ENCODE measurements around the gene COL8A2.
A peak's percentile ranks its signal among the peaks of the same experiment; 100 is the strongest.
"Not testable (repeated sequence)": the region's sequence is repeated elsewhere in the genome, so short reads cannot be mapped to it uniquely, and the experiment has no call there.

The COL8A2 gene

DNA sequence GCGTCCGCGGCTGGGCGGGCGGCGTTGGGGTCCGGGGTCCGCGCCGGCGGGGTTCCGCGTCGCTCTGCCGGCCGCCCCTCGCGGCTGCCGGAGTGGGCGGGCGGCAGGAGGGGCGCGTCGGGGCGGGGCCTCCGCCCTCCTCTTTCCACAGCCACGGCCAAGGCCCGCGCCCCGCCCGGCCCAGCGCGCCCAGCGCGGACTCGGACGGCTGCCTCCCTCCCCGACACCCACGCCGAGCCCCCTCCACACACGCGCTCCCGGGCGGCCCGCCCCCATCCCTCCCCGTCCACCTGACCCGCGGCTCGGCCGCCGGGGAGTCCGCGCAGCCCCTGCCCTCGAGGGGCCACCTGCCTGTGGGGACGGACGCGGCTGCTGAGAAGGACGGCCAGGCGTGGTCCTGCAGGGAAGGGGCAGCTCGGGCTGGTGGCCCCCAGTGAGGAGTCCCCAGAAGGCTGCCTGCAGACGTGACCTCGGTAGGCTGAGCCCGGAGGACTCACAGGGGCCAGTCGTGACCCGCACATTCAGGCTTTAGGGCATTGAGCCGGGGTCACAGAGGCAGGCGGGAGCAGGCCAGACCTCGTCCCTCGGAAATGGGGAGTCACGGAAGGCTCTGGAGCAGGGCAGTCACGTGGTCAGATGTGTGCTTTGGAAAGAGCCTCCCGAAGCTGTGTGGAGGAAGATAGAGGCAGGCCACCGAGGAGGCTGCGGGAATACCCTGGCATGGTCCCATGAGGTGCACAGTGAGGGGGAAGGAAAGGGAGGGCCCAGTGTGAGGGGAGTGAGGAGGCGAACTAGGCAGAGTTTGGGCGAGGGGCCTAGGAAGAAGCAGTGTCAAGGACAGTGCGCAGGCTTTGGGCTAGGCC is at the start of gene COL8A2:
TSS of gene COL8A2 (minus strand) at position 94 of the 863 bp plus-strand sequence. CDS start 24,980 bp downstream, outside the sequence.
- DNase-seq, result no peak

DNA sequence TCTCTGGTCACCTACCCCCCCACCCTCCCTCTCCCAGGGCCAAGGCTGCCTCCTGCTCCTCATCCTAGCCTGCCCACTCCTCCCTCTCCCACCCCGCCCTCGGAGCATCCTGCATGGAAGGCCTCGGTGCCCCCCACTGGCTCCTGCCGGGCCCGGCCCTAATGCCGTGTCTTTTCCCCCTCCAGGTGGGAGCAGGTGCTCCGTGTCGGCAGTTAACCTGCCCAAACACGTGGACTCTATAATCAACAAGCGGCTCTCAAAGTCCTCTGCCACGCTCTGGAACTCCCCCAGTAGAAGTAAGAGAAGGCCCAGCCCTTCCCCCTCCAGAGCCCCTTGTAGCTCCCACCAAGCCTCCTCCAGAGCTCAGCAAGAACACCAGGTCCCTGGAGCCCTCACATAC is 49.7 kb upstream of the COL8A2 start:
- no peak for DNase-seq

DNA sequence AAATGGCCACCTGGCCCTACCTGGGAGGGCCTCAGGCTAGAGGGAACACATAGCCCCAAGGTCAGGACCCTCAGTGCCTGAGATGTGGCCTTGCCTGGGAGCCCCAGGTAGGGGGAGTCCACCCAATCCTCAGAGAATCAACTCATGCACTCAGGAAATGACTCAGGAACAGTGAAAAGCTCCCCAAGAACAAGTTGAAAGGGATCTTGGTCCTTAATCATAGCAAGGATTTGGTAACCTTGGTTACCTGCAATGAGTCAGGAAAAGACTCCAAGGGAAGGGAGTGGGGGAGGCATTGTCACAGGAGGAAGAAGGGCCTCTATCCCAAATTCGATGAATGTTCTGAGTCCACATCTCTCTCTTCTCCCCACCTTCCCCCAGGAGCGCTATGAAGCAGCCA is 48.0 kb upstream of the COL8A2 start:
- DNase-seq, result no peak

DNA sequence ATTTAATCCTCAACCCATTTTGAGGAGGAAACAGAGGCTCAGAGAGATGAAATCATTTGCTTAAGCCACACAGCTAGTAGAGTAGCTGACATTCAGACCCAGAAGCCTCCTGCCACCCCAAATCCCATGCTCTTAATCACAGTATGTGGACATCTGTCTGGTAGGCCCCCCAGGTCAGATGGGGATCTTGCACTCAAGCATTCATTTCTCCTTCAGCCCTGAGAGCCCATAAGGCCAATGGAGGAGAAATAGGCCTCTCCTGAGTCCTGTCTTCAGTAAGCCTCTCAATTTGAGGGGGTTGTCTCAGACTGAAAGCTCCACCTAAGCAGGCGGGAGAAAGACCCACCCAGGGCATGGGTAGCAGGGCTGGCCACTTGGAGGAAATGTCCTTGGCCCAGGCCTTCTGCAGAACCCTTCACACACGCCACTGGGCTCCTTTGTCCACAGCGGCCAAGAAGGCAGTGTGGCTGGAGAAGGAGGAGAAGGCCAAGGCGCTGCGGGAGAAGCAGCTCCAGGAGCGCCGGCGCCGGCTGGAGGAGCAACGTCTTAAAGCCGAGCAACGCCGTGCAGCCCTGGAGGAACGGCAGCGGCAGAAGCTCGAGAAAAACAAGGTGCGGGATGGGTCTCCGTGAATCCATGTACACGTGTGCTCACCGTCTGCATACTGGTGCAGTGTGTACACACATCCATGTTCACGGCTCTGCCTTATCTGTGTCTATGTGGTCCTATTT is 47.2 kb upstream of the COL8A2 start:
- no peak for DNase-seq

DNA sequence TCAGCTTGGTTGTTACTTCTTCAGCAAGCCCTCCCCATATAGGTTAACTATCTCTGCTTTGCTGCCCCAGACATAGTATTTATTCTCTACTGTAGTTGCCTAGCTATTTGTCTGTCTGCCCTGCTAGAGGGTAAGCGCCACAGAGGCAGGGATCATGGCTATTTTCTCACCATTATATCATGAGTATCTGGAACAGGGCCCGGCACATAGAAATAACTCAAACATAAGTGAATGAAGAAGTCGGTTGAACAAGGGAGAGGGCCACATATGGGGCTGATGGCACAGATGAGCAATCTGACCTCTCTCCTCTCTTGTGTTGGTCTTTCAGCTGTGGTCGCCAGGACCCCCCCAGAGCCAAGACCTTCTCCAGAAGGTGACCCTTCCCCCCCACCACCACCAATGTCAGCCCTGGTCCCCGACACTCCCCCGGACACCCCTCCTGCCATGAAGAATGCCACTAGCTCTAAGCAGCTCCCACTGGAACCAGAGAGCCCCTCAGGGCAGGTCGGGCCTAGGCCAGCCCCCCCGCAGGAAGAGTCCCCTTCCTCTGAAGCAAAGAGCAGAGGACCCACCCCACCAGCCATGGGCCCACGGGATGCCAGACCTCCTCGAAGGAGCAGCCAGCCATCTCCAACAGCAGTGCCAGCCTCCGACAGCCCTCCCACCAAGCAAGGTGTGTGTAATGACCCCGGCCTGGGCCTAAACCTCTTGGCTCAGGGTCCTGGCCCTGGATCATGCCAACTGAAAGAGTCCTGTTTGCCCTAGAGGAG is 45.8 kb upstream of the COL8A2 start:
- DNase-seq, result no peak

DNA sequence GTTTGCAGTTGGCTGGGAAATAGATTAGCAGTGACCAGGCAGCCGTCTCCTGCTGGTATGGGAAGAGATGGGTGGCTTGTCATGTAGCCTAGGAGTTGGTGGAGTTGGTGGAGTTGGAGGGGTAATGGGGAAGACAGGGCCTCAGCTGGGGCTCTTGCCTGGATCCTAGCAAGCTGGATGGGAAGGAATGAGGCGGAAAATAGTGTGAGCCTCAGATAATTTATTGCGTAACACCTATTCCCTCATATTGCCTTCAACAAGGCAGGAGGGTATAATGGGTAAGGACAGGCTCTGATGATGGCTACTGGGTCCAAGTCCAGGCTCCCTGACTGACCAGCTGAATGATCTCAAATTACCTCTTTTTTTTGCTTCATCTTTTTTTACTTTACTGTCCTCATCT is 43.5 kb upstream of the COL8A2 start:
- DNase-seq, result no peak

DNA sequence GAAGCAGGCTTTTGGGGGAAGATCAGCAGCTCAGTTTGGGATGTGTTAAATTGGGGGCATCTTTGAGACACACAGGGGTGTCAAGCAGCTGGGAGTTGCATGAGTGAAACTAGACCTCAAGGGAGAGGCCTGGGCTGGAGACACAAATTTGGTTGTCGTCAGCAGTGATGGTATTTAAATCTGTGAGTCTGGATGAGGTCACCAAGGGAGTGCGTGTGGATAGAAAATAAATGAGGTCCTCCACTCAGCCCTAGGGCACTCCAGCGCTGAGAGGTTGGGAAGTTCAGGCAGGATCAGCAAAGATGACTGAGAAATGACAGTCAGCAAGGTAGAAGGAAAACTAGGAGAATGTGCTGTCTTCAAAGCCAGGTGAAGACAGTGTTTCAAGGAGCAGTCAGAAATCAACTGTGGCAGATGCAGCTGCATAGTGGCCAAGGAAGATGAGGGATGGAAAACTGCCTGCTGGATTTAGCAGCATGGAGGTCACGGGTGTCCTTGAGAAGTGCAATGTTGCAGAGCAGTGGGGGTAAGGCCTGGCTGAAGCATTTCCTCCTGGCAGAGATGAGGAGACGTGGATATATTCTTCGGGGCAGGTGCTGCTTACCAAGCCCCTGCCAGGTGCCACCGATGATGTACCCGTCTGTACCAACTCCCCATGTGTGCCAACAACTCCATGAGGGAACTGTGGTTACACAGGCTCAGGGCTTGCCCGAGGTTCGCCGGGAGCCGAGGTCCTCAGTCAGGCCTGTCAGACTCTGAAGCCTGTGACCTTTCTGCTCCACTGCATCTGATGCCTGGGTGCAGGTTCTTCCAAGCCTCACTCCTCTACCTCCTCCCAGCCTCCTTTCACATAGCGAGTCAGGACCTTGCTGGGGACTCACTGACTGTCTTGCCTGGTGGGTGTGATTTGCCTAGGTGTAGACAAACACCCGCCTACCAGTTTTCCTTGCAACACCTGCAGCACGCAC is 42.2 kb upstream of the COL8A2 start:
- DNase-seq, result no peak

DNA sequence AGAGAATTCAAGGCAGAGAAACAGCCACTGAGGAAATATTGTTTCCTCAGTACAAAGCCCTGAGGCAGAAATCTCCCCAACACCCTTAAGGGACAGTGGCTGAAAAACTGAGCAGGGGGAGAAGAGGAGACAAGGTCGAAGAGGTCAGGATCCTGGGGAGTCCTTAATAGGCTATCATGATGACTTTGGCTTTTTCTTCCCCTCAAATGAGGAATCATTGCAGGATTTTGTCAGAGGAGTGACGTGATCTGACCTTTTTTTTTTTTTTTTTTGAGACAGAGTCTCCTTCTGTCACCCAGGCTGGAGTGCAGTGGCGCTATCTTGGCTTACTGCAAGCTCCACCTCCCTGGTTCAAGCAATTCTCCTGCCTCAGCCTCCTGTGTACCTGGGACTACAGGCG is 41.1 kb upstream of the COL8A2 start:
- DNase-seq, result no peak

DNA sequence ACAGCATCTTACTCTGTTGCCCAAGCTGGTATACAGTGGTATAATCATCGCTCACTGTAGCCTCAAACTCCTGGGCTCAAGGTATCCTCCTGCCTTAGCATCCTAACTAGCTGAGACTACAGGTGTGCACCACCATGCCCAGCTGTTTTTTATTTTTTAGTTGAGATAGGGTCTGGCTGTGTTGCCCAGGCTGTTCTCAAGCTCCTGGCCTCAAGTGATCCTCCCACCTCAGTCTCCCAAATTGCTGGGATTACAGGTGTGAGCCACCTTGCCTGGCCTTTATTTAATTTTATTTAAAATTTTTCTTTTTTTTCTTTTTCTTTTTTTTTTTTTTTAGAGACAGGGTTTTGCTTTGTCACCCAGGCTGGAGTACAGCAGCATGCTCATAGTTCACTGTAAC is 40.1 kb upstream of the COL8A2 start:
- DNase-seq, result no peak

DNA sequence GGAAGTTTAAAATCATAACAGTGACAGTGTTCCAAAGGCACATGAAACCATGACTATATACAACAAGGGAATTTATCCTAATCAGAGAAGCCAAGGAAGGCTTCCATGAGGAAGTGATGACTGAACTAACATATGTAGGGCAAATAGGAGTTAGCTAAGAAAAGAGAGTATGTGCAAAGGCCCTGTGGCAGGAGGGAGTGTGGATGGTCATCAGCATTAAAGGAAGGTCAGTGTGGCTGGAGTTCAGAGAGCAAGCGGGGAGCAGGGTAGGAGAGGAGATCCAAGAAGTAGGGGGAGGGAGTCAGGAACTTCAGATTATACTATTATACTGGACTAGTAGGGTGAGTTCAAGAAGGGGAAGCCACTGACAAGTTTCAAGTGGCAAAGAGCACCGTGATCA is 39.3 kb upstream of the COL8A2 start:
- no peak for DNase-seq

DNA sequence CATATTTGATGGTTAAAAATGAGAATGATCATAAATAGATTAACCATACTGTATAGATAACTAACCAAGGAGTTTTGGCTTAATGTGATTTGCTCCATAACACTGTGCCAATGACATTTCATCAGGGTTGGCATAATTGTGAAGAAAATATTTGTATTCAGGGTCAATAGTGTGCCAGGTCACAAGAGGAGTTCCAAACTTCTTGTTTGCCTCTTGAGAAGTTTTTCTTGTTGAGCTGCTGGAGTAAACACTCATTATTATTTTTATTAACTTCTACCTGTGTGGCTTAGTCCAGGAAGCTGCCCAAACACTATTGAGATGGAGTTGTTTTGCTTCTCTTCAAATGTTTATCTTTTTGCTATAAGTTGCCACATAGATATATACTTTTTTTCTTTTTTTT is 38.4 kb upstream of the COL8A2 start:
- DNase-seq, result no peak

DNA sequence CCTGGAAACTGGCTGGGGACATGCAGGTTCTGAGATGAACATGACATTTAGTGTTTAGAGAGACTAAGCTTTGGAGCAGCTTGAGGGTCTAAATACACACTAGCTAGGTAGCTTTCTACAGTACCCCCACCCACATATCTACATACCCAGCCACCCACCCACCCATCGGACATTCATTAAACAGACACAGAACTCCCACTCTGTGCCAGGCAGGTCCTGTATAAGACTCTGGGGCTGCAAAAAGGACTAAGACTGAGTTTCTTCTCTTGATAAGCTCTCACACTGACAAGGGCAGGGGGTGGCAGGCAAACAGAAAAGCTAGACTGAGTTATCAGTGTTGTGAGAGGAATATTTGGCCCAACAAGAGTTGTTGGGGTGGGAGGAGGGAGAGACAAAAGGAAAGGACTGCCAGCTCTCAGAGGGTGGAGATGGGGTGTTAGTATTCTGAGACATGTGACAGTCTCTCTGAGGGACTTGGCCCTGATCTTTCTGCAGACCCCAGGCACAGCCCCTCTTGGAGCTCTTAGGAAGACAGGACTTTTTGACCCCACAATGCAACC is 37.7 kb upstream of the COL8A2 start:
- DNase-seq, result no peak

DNA sequence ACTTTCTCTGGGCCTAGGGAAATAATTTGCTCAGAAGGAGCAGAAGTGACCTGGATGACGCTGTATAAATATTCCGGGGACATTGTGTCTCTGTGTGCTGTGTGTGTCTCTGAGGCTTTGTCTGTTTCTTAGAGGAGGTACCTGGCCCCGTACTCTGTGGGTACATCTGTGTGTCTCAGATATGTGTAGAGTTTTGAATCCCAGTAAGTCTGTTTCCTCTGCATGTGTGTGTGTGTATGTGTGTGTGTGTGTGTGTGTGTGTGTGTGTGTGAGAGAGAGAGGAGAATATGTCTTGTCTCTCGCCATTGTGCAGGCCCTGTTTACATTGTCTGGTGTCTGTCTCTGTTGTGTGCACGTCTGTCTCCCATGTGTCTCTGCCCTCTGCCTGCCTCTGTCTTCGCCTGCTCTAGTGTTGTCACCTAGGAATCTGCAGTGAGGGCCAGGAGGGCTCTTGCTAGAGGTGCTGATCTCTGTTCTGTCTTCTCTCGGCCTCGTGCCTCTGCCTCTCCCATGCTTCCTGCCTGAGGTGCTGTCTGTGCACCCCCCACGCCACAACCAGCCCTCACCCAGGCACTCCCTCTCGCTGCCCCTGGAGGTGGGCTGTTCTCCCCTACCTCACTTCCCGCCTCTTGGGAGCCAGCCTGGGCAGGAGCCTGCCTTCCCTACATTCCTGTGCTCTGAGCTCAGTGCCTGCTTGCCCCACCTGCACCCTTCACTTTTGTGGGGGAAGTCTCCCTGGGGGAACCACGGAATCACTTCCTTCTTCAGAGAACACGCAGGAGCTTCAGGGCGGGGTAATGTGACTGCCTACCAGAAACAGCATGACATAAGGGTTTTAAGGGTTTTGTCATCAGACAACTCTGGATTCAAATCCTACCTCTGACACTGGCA is 36.9 kb upstream of the COL8A2 start:
- peak; percentile 66 for DNase-seq

DNA sequence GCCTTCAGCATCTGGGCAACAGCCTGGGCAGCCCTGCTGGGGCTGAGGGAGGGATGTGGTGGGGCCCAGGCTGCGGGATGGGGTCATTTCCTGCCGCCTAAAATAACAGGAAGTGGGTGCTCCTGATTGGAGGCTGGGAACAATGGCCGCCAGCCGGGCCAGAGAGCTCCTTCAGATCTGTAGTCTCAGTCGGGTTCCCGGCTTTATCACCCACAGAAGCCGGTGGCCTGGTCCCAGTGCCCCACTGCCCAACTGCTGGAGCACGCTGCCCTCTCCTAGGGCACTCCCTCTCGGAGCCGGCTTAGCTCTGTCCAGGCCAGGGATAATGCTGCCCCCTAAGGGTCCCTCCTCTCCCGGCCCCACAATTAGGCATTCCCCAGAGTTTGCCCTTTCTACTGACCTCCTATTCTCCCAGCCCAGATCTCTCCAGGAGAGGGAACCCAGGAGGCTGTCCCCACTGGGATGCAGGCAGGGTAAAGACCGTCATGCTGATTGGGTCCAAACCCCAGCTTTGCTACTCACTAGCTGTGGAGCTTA is 36.0 kb upstream of the COL8A2 start:
- DNase-seq, result peak; percentile 46

DNA sequence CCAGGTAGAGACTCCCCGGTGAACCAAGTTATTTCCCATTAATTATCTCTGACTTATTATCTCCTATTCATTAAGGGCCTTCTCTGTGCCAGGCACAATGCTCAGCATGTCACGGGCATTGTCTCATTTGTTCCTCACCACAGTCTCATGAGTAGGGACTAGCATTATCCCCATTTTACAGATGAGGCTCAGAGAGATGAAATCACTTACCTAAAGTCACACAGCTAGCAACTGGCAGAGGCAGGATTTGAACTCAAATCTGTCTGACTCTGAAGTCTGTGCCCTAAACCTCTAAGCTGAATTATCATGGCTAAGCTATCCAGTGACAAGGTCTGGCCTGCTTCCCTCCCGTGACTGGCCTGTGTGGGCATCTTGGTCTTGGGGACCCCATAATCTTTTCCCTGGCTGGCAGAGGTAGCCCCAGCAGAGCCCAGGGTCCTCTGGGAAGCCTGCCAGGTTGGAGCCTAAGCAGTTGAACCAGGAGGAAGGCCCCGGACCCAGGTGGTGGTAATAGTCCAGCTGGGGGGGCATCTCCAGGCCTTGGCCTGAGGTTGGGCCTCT is 35.4 kb upstream of the COL8A2 start:
- DNase-seq, result no peak

DNA sequence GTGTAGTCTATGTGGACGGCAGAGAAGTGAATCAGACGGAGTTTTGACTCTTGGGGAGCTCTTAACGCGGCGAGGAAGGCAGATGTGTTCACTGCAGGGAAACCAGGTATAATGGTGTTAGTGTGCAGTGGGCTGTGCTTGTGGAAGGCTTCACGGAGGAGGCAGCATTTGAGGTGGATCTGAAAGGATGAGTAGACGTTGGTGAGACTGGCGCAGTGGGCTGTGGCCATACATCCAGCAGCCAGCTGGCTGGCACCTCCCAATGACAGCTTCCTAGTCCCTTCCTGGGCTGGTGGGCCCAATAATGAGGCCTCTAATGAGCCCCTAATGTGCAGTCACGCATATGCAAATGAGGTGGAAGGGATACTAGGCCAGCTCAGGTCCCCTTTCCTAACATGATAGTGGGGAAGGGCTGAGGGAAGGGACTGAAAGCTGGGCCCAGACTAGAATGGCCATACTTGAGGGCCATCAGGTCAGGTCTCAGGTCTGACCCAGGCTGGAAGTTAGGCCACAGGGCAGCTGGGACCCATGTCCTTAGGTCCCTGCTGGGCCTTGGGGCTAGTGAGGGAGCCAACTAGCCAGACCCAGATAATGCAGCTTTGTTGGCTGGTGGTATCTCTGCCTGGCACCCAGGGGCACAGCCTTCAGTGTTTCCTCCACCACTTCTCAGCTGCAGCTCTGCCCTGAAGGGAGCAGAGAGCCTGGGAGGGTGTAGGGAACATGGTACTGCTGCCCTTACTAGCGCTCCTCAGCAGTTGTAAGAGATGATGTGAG is 34.8 kb upstream of the COL8A2 start:
- DNase-seq, result no peak

DNA sequence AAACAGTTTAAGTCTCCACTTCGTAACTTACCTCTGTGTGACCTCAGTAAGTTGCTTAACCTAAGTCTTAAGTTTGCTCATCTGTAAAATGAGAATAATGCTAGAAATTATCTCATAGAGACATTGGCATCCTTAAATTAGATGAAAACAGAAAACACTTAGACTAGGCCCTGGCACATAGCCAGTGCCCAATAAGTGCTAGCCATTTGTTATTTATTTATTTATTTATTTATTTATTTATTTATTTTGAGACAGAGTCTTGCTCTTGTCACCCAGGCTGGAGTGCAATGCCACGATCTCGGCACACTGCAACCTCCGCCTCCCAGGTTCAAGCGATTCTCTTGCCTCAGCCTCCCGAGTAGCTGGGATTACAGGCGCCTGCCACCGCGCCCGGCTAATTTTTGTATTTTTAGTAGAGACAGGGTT is 33.8 kb upstream of the COL8A2 start:
- DNase-seq, result not testable (repeated sequence)

DNA sequence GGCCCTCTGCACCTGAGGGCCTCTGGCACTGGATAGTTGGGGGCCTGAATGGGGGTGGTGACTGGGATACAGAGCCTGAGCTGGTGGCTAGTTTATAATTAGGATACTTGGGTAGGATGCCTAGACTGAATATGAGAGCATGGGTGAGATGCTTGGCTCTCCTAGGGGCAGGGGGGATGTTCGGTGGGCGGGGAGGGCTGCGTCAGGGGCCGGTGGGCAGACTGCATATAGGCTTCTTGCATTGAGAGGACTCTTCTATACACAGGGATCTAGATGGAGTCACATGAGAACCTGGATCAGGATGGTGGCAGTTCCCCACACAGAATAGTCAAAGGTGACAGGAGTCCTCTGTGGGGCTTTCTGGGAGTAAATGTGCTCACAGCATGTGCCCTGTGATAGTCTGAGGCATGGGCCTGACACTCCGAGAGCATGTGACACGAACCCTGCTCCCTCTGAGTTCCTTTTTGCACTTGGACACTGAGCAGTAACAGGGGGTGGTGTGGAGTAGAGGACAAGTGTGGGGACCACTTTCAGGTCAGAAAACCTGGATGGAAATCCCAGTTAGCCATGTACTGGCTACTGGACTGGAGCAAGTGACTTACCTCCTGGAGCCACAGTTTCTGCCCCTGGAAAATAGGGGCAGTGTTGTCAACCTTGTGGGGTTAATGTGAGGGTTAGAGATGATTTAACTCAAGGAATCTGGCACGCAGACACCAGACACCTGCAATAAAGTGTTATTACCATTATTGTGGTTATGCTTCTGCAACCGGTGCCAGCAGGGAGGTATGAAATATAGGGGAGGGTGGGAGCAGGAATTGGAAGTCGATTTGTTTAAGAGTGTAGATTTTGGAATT is 33.2 kb upstream of the COL8A2 start:
- no peak for DNase-seq
